T-cell (primary cell): ENCODE measurements around the gene COL23A1. TPM values are rescaled to one million over a fixed set of nuclear protein-coding genes. Genes with fewer than 3 reads are reported as not detected.

Experiments used
- ATAC-seq, 4 experiments: fragments of 200-7000 bp in 3 of 4; fragments of 150-1000 bp in 1 of 4; cut with Tn5 transposase; replicated peaks in 1 of 4; 1 replicate in 3 of 4; 2 replicates in 1 of 4; pipeline ENCODE4 v1.10.0; 2021; ENCODE audit warnings: moderate library complexity in 3 of 4, mild to moderate bottlenecking in 2 of 4, moderate number of reproducible peaks in 1 of 4
- CTCF ChIA-PET, 2 donors: fragments of 300-600 bp; sonication (Branson Sonifier 250); formaldehyde crosslinking; loops; one replicate each; lab custom pipeline; 2022; ENCODE audit warnings: antibody characterized with exemption in 2 of 2; lab: Charles Lee
- POLR2A ChIA-PET, 2 donors: fragments of 300-600 bp; sonication (Branson Sonifier 250); formaldehyde crosslinking; loops; one replicate each; lab custom pipeline; 2022; ENCODE audit warnings: antibody characterized with exemption in 2 of 2; lab: Charles Lee
- DNase-seq, 35 experiments: peaks; one replicate each; pipeline versions ENCODE4 v3.0.0 to v3.0.0-alpha.2; 2013 to 2023
- H3K27ac ChIP-seq: one replicate; pipeline ENCODE4 v1.5.1; 2013; ENCODE audit warnings: low read length
- H3K27me3 ChIP-seq, 2 experiments: replicated peaks in 1 of 2; 1 replicate in 1 of 2; 2 replicates in 1 of 2; pipeline versions ENCODE4 v1.6.1 to v1.7.0; 2013; ENCODE audit warnings: low read length in 1 of 2, mixed read lengths in 1 of 2; ENCODE audit not compliant: control insufficient read depth in 2 of 2, insufficient read depth in 2 of 2; ENCODE audit errors: extremely low read depth in 1 of 2
- H3K36me3 ChIP-seq, 2 donors: 1 replicate in 1 of 2; 2 replicates in 1 of 2; pipeline versions ENCODE4 v1.6.1 to v1.7.0; 2013; ENCODE audit warnings: low read length in 1 of 2; ENCODE audit not compliant: control insufficient read depth in 2 of 2, insufficient read depth in 1 of 2; ENCODE audit errors: extremely low read depth in 1 of 2
- H3K4me1 ChIP-seq, 2 experiments: 1 replicate in 1 of 2; 2 replicates in 1 of 2; pipeline versions ENCODE4 v1.6.1 to v1.7.0; 2013; ENCODE audit warnings: low read length in 2 of 2, mixed read lengths in 1 of 2; ENCODE audit not compliant: insufficient read depth in 2 of 2, control insufficient read depth in 1 of 2; ENCODE audit errors: extremely low read depth in 1 of 2
- H3K4me3 ChIP-seq, 2 donors: 1 replicate in 1 of 2; 2 replicates in 1 of 2; pipeline versions ENCODE4 v1.5.1 to v1.7.0; 2013; ENCODE audit warnings: mild to moderate bottlenecking in 2 of 2, low read length in 1 of 2, moderate library complexity in 1 of 2; ENCODE audit not compliant: control insufficient read depth in 1 of 2; ENCODE audit errors: extremely low read depth in 1 of 2
- H3K9me3 ChIP-seq: 2 replicates; pipeline ENCODE4 v1.7.0; 2013
- H3K27ac Mint-ChIP-seq, 2 donors: one replicate each; pipeline ENCODE4 v1.8.0; 2020 to 2021; ENCODE audit warnings: mild to moderate bottlenecking in 2 of 2, mixed read lengths in 2 of 2
- H3K27me3 Mint-ChIP-seq, 2 donors: one replicate each; pipeline ENCODE4 v1.8.0; 2021 to 2022; ENCODE audit warnings: mixed read lengths in 2 of 2
- H3K36me3 Mint-ChIP-seq: one replicate; pipeline ENCODE4 v1.8.0; 2021; ENCODE audit warnings: mixed read lengths
- H3K4me1 Mint-ChIP-seq, 3 donors: one replicate each; pipeline ENCODE4 v1.8.0; 2020 to 2022; ENCODE audit warnings: mixed read lengths in 3 of 3, mild to moderate bottlenecking in 1 of 3
- H3K4me3 Mint-ChIP-seq, 3 donors: one replicate each; pipeline ENCODE4 v1.8.0; 2020 to 2022; ENCODE audit warnings: mild to moderate bottlenecking in 3 of 3, mixed read lengths in 3 of 3, moderate library complexity in 3 of 3
- H3K9me3 Mint-ChIP-seq, 3 donors: one replicate each; pipeline ENCODE4 v1.8.0; 2020 to 2022; ENCODE audit warnings: mixed read lengths in 3 of 3
- WGBS: methylation state at CpG from one replicate; pipeline ENCODE4 v1.1.5; 2013; ENCODE audit warnings: missing lambda C conversion rate; ENCODE audit not compliant: insufficient coverage; 5-methylcytosine and 5-hydroxymethylcytosine counted together
- total RNA-seq, 35 experiments: library from RNA in 6 of 35; stranded (reverse) in 6 of 35; fragments of 120-200 nt in 1 of 35; gene quantifications; one replicate each; pipeline versions ENCODE4 v1.2.1 to v1.2.4 and lab custom pipeline; 2013 to 2026

Gene COL23A1
- total RNA-seq, 5 donors from 2014 or later (not counting 1 experiment from before 2014, with no cell fraction given), result 0.07 to 0.13 TPM; not detected in 3

DNA sequence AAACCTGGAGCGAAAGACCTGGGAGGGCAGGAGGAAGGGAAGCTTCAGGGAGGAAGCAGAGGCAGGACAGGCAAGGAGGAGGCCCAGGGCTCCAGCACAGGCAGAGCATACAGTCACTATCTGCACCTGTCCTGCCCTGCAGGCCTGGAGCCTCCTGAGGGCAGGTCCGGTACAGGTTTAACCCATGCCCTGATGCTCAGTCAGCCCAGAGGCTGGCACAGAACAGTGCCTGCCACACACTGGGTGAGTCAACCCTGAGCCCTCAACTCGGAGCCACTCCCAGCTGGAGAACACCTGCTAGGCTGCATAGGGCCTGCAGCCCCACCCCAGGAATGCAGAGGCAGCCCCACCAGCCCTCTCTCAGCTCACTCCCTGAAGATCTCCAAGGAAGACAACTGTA, 196.1 kb downstream of the COL23A1 start:
- CTCF ChIA-PET, result no interaction called here
- POLR2A ChIA-PET, result no interaction called here
- ATAC-seq (no peak), DNase-seq (peak in 1 of 35 experiments; percentile 3)
- no peak overlapping the region for H3K27ac Mint-ChIP-seq
- H3K27me3 ChIP-seq, result peaks cover 0 to 11% of the 10 kb centered on the region in 2 experiments
- no peaks in the 10 kb centered on the region for H3K4me1 ChIP-seq
- 75% methylated on average over 3 of the region's 3 CpGs for WGBS
- no peaks in the 10 kb centered on the region for H3K36me3 ChIP-seq
- no peaks in the 10 kb centered on the region for H3K9me3 ChIP-seq
- no peaks in the 10 kb centered on the region for H3K36me3 Mint-ChIP-seq
- no peaks in the 10 kb centered on the region for H3K4me1 Mint-ChIP-seq
- no peak overlapping the region for H3K4me3 ChIP-seq
- no peaks in the 10 kb centered on the region for H3K9me3 Mint-ChIP-seq
- H3K27me3 Mint-ChIP-seq, result peaks cover 3 to 5% of the 10 kb centered on the region in 2 donors
- no peak overlapping the region for H3K27ac ChIP-seq
- H3K4me3 Mint-ChIP-seq, result no peak overlapping the region

DNA sequence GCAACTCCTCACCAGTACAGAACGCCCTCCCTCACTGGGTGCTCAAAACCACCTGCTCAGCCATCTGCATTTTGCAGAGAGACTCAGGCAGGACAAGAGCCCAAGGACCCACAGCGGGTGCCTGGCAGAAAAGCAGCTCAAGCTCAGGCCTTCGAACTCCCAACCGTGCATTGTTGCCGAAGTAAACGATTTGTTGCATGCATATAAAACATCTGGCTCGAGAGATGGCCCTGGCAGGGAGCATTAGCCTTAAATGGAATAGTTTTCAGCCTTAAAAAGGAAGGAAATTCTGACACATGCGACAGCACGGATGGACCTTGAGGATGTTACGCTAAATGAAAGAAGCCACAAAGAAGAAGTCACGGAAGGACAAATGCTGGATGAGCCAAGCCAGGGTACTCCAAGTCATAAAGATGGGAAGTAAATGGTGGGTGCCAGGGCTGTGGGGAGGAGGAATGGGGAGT, 197.2 kb downstream of the COL23A1 start:
- H3K36me3 Mint-ChIP-seq, result no peaks in the 10 kb centered on the region
- ChIA-PET POLR2A (no interaction called here), CTCF (no interaction called here)
- H3K36me3 ChIP-seq, result no peaks in the 10 kb centered on the region
- H3K27me3 Mint-ChIP-seq, result peaks cover 3 to 5% of the 10 kb centered on the region in 2 donors
- no peak overlapping the region for H3K27ac Mint-ChIP-seq
- no peak overlapping the region for H3K4me3 Mint-ChIP-seq
- H3K9me3 Mint-ChIP-seq, result no peaks in the 10 kb centered on the region
- H3K4me3 ChIP-seq, result no peak overlapping the region
- ATAC-seq, result no peak
- no peak overlapping the region for H3K27ac ChIP-seq
- H3K4me1 ChIP-seq, result no peaks in the 10 kb centered on the region
- WGBS, result 44% methylated on average over 9 of the region's 11 CpGs
- peak in 1 of 35 experiments; percentile 10 for DNase-seq
- peaks cover 0 to 8% of the 10 kb centered on the region in 2 experiments for H3K27me3 ChIP-seq
- H3K9me3 ChIP-seq, result no peaks in the 10 kb centered on the region
- H3K4me1 Mint-ChIP-seq, result no peaks in the 10 kb centered on the region

DNA sequence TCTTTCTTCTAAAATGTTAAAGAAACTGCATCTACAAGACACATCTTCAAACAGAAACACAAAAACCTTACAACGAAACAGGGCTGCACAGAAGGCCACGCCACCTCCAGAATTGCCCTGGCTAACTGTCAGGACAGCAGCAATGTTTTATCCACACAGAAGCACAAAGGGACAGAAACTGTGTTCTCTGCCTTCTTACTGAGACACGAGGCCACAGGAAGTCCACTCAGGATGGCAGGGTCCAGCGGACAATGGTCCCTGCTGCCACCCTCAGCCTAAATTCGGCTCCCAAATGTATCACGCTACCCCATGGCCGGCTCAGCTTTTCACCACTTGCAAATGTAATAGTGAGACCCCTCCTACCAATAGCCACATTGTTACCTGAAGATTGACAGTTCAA, 197.8 kb downstream of the COL23A1 start:
- Mint-ChIP-seq H3K4me1 (no peaks in the 10 kb centered on the region), H3K4me3 (no peak overlapping the region), H3K36me3 (no peaks in the 10 kb centered on the region), H3K27ac (no peak overlapping the region), H3K9me3 (no peaks in the 10 kb centered on the region), H3K27me3 (peaks cover 5 to 10% of the 10 kb centered on the region in 2 donors)
- H3K4me3 ChIP-seq, result no peak overlapping the region
- H3K4me1 ChIP-seq, result no peaks in the 10 kb centered on the region
- no peak overlapping the region for H3K27ac ChIP-seq
- ChIA-PET POLR2A (no interaction called here), CTCF (no interaction called here)
- H3K36me3 ChIP-seq, result no peaks in the 10 kb centered on the region
- 84% methylated on average over 6 of the region's 7 CpGs for WGBS
- peak in 1 of 35 experiments; percentile 10 for DNase-seq
- peaks cover 0 to 11% of the 10 kb centered on the region in 2 experiments for H3K27me3 ChIP-seq
- H3K9me3 ChIP-seq, result no peaks in the 10 kb centered on the region
- ATAC-seq, result no peak

DNA sequence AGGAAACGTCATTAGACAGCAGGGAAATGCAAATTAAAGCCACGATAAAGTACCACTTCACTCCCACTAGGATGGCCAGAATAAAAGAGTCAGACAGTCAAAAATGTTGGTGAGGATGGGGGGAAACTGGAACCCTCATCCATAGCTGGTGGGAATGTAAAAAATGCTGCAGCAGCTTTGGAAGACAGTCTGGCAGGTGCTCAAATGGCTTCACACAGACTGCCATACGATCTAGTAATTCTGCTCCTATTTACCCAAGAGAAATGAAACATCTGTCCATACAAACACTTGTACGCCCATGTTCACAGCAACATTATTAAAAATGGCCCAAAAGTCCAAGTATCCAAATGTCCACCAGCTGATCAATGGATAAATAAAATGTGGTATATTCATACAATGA, 198.7 kb downstream of the COL23A1 start:
- no peak overlapping the region for H3K27ac ChIP-seq
- Mint-ChIP-seq H3K9me3 (no peaks in the 10 kb centered on the region), H3K27me3 (peaks cover 10 to 18% of the 10 kb centered on the region in 2 donors), H3K4me3 (no peak overlapping the region), H3K36me3 (no peaks in the 10 kb centered on the region), H3K4me1 (no peaks in the 10 kb centered on the region), H3K27ac (no peak overlapping the region)
- WGBS, result 67% methylated on average over 1 of the region's 4 CpGs
- no peaks in the 10 kb centered on the region for H3K9me3 ChIP-seq
- H3K4me3 ChIP-seq, result no peak overlapping the region
- H3K36me3 ChIP-seq, result no peaks in the 10 kb centered on the region
- DNase-seq (no peak), ATAC-seq (no peak)
- ChIA-PET POLR2A (no interaction called here), CTCF (no interaction called here)
- peaks cover 0 to 18% of the 10 kb centered on the region in 2 experiments for H3K27me3 ChIP-seq
- no peaks in the 10 kb centered on the region for H3K4me1 ChIP-seq

DNA sequence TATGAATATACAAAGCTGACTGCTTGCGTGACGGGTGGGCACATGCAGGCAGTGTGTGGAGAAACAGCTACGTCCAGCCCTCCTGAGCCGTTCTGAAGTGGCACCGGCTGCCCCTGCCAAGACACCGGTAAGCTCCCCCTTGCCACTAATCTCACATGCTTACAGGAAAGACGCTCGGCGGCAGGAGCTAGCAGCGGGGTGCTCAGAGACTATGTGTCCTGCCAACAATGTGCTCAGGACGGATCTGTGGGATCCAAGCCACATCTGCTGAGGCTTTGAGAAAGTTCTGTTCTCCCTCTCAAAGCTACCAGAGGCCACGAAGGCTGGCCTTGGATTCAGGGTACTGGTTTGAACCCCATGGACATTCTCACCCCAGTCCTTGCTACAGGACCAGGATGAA, 200.4 kb downstream of the COL23A1 start:
- WGBS, result 84% methylated on average over 11 of the region's 12 CpGs
- Histone ChIP-seq H3K36me3 (no peaks in the 10 kb centered on the region), H3K4me3 (no peak overlapping the region), H3K27ac (no peak overlapping the region), H3K27me3 (peaks cover 0 to 25% of the 10 kb centered on the region in 2 experiments), H3K9me3 (no peaks in the 10 kb centered on the region), H3K4me1 (no peaks in the 10 kb centered on the region)
- H3K4me3 Mint-ChIP-seq, result no peak overlapping the region
- no peak overlapping the region for H3K27ac Mint-ChIP-seq
- H3K4me1 Mint-ChIP-seq, result no peaks in the 10 kb centered on the region
- peaks cover 14 to 22% of the 10 kb centered on the region in 2 donors for H3K27me3 Mint-ChIP-seq
- no peaks in the 10 kb centered on the region for H3K36me3 Mint-ChIP-seq
- ATAC-seq (no peak), DNase-seq (peak in 1 of 35 experiments; percentile 3)
- POLR2A ChIA-PET, result no interaction called here
- CTCF ChIA-PET, result interaction anchor here (0.5 to 0.6 kb wide), 2 partner anchors 29 to 55 kb away, joined by 3 to 4 read pairs; no protein-coding TSS in a partner anchor
- H3K9me3 Mint-ChIP-seq, result no peaks in the 10 kb centered on the region

DNA sequence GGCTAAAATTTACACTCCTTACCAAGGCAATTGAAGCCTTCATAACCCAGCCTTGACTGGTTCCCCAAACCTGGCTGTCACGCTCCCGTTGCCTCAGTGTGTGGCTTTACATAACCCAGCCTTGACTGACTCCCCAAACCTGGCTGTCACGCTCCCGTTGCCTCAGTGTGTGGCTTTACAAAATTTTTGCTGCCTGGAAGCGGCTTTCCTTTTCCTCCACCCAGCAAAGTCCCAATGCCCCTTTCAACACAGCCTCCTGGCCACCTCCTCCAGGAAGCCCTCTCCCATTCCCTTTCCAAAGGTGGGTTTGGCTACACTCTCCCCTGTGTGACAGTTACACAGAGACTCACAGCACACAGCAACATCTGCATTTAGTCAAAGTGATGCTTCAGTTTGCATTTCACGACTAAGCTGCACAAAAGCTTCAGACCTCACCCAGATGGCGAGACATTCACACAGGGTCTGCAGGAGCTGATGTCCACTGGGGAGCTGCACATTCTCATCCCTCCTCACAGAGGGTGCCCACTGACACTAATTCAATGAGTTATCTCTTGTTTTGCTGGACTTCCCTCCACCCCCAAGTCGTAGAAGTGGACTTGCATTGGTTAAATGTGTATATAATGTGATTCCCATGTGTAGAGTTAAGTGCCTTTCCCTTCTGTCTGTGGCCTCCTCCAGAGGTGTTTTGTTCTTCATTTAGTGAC, 201.0 kb downstream of the COL23A1 start:
- Histone ChIP-seq H3K27ac (no peak overlapping the region), H3K4me1 (no peaks in the 10 kb centered on the region), H3K9me3 (no peaks in the 10 kb centered on the region), H3K27me3 (peaks cover 0 to 31% of the 10 kb centered on the region in 2 experiments), H3K36me3 (no peaks in the 10 kb centered on the region), H3K4me3 (no peak overlapping the region)
- ATAC-seq, result no peak
- Mint-ChIP-seq H3K36me3 (no peaks in the 10 kb centered on the region), H3K27ac (no peak overlapping the region), H3K9me3 (no peaks in the 10 kb centered on the region), H3K27me3 (peaks cover 14 to 22% of the 10 kb centered on the region in 2 donors), H3K4me3 (no peak overlapping the region), H3K4me1 (no peaks in the 10 kb centered on the region)
- POLR2A ChIA-PET, result no interaction called here
- peak in 1 of 35 experiments; percentile 9 for DNase-seq
- CTCF ChIA-PET, result interaction anchor here (0.5 to 0.6 kb wide), 2 partner anchors 28 to 56 kb away, joined by 3 to 4 read pairs; no protein-coding TSS in a partner anchor
- whole genome bisulfite sequencing, result 77% methylated on average over 6 of the region's 8 CpGs
